ENCODE data around the gene ANKMY2. TPM values are rescaled to one million over a fixed set of nuclear protein-coding genes. Genes with fewer than 3 reads are reported as not detected.

ANKMY2 gene
- polyA plus RNA-seq, 6 donors from 2014 or later: 7.6 to 19.8 (median 14.7) TPM

Other genes starting within 250 kb of the ANKMY2 start
- gene CRPPA, start 224.2 kb downstream of the ANKMY2 start, polyA plus RNA-seq (ENCODE audit: low read depth in 6 of 6): under 1 TPM in 5 of 6 donors, not detected in 1; 0.23 to 0.71 (median 0.39) TPM
- not detected for gene SOSTDC1, start 180.0 kb downstream of the ANKMY2 start, polyA plus RNA-seq (ENCODE audit: low read depth in 6 of 6)
- not detected for gene LRRC72, start 118.9 kb downstream of the ANKMY2 start, polyA plus RNA-seq (ENCODE audit: low read depth in 6 of 6)
- 10 to 100 TPM; 38.6 to 71.2 (median 53.4) TPM for gene BZW2, start 427 bp upstream of the ANKMY2 start, polyA plus RNA-seq (ENCODE audit: low read depth in 6 of 6)
- 100 to 1,000 TPM; 187 to 403 (median 268) TPM for gene TSPAN13, start 108.0 kb upstream of the ANKMY2 start, polyA plus RNA-seq (ENCODE audit: low read depth in 6 of 6)
- gene AGR2, start 159.2 kb upstream of the ANKMY2 start, polyA plus RNA-seq (ENCODE audit: low read depth in 6 of 6): under 1 TPM in 2 of 6 donors, not detected in 4; 0.17 to 0.44 TPM
- gene AGR3, start 236.2 kb upstream of the ANKMY2 start, polyA plus RNA-seq (ENCODE audit: low read depth in 6 of 6): not detected

Measured in naive B cell (primary cell).